ENCODE measurements around the gene IFNL2. TPM values are rescaled to one million over a fixed set of nuclear protein-coding genes. Genes with fewer than 3 reads are reported as not detected.
"Not testable (repeated sequence)": the region's sequence is repeated elsewhere in the genome, so short reads cannot be mapped to it uniquely, and the experiment has no call there.

The IFNL2 gene
- total RNA-seq = not detected

DNA sequence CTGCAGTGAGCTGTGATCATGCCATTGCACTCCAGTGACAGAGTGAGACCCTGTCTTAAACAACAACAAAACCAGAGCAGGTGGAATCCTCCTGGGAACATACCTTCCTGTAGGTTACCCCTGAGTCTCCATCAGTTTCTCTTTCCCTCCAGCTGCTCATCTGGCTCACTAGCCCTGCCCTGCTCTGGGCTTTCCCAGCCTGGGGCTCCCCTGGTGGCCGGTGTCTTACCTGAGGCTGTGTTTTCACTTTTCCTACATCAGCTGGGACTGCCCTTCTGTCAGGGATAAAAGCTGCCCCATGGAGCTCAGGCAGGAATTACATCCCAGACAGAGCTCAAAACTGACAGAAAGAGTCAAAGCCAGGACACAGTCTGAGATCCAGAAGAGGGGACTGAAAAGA is at the start of gene IFNL2:
TSS of gene IFNL2 (plus strand) at position 312 of the 400 bp plus-strand sequence. CDS start 173 bp downstream, outside the sequence.
- H3K36me3 Mint-ChIP-seq, H3K4me1 Mint-ChIP-seq, H3K27ac Mint-ChIP-seq, H3K9me3 Mint-ChIP-seq, H3K4me3 Mint-ChIP-seq, DNase-seq: not testable (repeated sequence)
- H3K27me3 Mint-ChIP-seq = peaks cover 30% of the 10 kb centered on the region

- H3K27ac Mint-ChIP-seq, H3K4me3 Mint-ChIP-seq, DNase-seq, H3K9me3 Mint-ChIP-seq, H3K36me3 Mint-ChIP-seq, H3K4me1 Mint-ChIP-seq: not testable (repeated sequence)
- H3K27me3 Mint-ChIP-seq = peaks cover 27% of the 10 kb centered on the region
Observed at GRCh38 chr19:39219108-39219507, 49.1 kb upstream of the IFNL2 start.

- no peaks in the 10 kb centered on the region for H3K9me3 Mint-ChIP-seq
- H3K27me3 Mint-ChIP-seq = peaks cover 26% of the 10 kb centered on the region
- no peak overlapping the region for H3K27ac Mint-ChIP-seq
- DNase-seq = no peak
- no peak overlapping the region for H3K4me3 Mint-ChIP-seq
- no peaks in the 10 kb centered on the region for H3K36me3 Mint-ChIP-seq
- no peaks in the 10 kb centered on the region for H3K4me1 Mint-ChIP-seq
Observed at GRCh38 chr19:39223703-39224279, 44.4 kb upstream of the IFNL2 start.

- Mint-ChIP-seq H3K4me3 (no peak overlapping the region), H3K27ac (no peak overlapping the region), H3K27me3 (peaks cover 23% of the 10 kb centered on the region), H3K9me3 (no peaks in the 10 kb centered on the region), H3K36me3 (no peaks in the 10 kb centered on the region), H3K4me1 (no peaks in the 10 kb centered on the region)
- DNase-seq = no peak
Observed at GRCh38 chr19:39224910-39225309, 43.3 kb upstream of the IFNL2 start.

GRCh38 chr19:39230096-39230764 is 38.0 kb upstream of the IFNL2 start:
- no peaks in the 10 kb centered on the region for H3K9me3 Mint-ChIP-seq
- peaks cover 2% of the 10 kb centered on the region for H3K27me3 Mint-ChIP-seq
- no peaks in the 10 kb centered on the region for H3K4me1 Mint-ChIP-seq
- no peak overlapping the region for H3K4me3 Mint-ChIP-seq
- H3K27ac Mint-ChIP-seq = no peak overlapping the region
- DNase-seq = no peak
- no peaks in the 10 kb centered on the region for H3K36me3 Mint-ChIP-seq

- Mint-ChIP-seq H3K27ac (no peak overlapping the region), H3K4me3 (no peak overlapping the region), H3K27me3 (no peaks in the 10 kb centered on the region), H3K9me3 (no peaks in the 10 kb centered on the region), H3K4me1 (peaks cover 16% of the 10 kb centered on the region), H3K36me3 (no peaks in the 10 kb centered on the region)
- no peak for DNase-seq
Observed at GRCh38 chr19:39232708-39233107, 35.5 kb upstream of the IFNL2 start.

DNA sequence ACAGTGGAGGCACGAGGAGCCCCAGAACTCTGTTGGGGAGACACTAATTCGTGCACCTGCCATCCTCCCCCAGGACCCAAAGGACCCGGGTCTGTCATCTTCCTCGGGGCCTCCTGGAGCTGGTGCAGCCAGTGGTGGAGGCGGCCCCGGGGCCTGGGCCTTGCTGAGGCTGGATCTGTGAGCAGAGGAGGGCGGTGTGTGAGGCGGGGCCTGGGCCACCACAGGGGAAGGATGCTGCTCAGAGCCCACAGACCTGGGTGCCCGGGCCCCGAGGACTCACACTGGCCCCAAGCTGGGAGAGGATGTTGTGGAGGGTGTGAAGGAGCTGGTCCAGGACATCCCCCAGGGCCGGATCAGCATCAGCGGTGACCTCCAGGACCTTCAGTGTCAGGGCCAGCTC is 31.7 kb upstream of the IFNL2 start:
- Mint-ChIP-seq H3K9me3 (no peaks in the 10 kb centered on the region), H3K27me3 (no peaks in the 10 kb centered on the region), H3K4me1 (peaks cover 29% of the 10 kb centered on the region), H3K36me3 (no peaks in the 10 kb centered on the region), H3K27ac (peak overlapping the region; percentile 76), H3K4me3 (peak overlapping the region; percentile 43)
- DNase-seq = peak; percentile 44

- Mint-ChIP-seq H3K9me3 (no peaks in the 10 kb centered on the region), H3K27me3 (no peaks in the 10 kb centered on the region), H3K4me3 (peak overlapping the region; percentile 75), H3K36me3 (no peaks in the 10 kb centered on the region), H3K4me1 (peaks cover 29% of the 10 kb centered on the region), H3K27ac (peak overlapping the region; percentile 85)
- peak; percentile 64 for DNase-seq
Observed at GRCh38 chr19:39237200-39238184, 30.7 kb upstream of the IFNL2 start.

DNA sequence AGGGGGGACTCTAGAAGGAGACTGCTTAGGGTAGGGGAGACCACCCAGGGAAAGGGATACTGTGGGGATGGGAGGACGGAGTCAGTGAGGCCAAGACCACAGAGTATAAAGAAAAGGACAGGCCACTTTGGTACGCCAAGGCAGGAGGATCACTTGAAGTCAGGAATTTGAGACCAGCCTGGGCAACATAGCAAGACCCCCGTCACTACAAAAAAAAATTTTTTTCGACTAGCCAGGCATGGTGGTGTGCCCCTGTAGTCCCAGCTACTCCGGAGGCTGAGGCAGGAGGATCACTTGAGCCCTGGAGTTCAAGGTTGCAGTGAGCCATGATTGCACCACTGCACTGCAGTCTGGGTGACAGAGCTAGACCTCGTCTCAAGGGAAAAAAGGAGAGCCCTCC is 30.0 kb upstream of the IFNL2 start:
- no peaks in the 10 kb centered on the region for H3K36me3 Mint-ChIP-seq

DNA sequence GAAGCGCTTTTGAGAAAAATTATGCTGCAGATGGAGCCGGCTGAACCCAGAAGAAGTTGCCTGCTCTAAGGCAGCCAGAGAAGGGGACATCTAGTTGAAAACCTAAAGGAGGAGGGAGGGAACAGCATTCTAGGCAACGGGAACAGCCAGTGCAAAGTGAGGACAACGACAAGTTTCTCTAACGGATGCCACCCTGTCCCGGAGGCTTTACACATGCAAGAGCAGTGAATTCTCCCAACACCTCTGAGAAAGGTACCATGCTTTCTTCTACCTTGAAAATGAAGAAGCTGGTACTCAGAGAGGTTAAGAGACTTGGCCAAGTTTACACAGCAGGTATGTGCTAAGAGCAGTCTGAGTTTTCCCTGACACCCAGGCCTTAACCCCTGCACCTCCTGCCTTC is 29.3 kb upstream of the IFNL2 start:
- no peak overlapping the region for H3K4me3 Mint-ChIP-seq
- DNase-seq = no peak

More for the DNA sequence above, 30.0 kb upstream of the IFNL2 start:
- Mint-ChIP-seq H3K27ac (peak overlapping the region; percentile 85), H3K4me3 (peak overlapping the region; percentile 75), H3K4me1 (peaks cover 29% of the 10 kb centered on the region), H3K27me3 (no peaks in the 10 kb centered on the region), H3K9me3 (no peaks in the 10 kb centered on the region)
- no peak for DNase-seq

DNA sequence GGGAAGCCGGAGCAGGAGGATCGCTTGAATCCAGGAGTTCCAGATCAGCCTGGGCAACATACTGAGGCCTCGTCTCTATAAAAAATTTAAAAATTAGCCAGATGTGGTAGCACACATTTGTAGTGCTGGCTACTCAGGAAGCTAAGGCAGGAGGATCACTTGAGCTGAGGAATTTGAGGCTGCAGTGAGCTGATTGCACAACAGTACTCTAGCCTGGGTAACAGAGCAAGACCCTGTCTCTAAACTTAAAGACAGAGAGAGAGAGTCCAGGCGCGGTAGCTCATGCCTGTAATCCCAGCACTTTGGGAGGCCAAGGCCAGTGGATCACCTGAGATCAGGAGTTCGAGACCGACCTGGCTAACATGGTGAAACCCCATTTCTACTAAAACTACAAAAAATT is 27.8 kb upstream of the IFNL2 start:
- H3K27me3 Mint-ChIP-seq = no peaks in the 10 kb centered on the region
- DNase-seq = no peak

More for the DNA sequence above, 29.3 kb upstream of the IFNL2 start:
- Mint-ChIP-seq H3K36me3 (no peaks in the 10 kb centered on the region), H3K27ac (no peak overlapping the region), H3K9me3 (no peaks in the 10 kb centered on the region), H3K4me1 (peaks cover 29% of the 10 kb centered on the region), H3K27me3 (no peaks in the 10 kb centered on the region)

DNA sequence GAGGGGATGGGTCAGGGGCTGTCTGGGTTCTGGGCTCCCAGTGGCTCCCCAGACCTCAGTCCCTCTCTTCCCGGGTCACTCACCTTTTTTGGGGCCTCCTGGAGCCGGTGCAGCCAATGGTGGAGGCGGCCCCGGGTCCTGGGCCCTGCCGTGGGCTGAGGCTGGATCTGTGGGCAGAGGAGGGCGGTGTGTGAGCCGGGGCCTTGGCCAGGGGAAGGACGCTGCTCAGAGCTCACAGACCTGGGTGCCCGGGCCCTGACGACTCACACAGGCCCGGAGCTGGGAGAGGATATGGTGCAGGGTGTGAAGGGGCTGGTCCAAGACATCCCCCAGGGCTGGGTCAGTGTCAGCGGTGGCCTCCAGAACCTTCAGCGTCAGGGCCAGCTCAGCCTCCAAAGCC is 24.5 kb upstream of the IFNL2 start:
- not testable (repeated sequence) for H3K9me3 Mint-ChIP-seq

More for the DNA sequence above, 27.8 kb upstream of the IFNL2 start:
- Mint-ChIP-seq H3K27ac (no peak overlapping the region), H3K4me1 (peaks cover 29% of the 10 kb centered on the region), H3K36me3 (no peaks in the 10 kb centered on the region), H3K4me3 (no peak overlapping the region), H3K9me3 (no peaks in the 10 kb centered on the region)

DNA sequence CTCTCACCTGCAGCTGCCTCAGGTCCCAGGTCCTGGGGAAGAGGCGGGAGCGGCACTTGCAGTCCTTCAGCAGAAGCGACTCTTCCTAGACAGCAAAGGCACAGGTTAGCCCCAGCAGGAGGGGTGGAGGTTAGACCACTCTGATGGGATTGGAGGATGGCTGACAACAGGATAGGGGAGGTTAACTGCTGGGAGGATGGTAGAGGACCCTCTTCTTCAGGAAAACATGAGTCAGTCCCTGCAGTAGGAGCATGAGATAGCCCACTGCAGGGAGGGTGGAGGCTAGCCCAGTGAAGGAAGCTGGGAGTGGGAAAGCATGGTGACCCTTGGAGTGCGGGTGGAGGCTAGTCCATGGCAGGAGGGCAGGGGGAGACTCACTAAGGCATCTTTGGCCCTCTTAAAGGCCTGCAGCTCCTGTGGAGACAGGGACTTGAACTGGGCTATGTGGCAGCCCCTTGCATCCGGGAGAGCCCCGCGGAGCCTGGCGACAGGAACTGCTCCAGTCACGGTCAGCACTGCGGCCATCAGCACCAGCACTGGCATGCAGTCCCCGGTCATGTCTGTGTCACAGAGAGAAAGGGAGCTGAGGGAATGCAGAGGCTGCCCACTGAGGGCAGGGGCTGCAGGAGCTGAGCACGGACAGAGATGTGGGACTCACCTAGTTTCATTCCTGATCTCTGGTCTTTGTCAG is 23.6 kb upstream of the IFNL2 start, which contains the start of gene IFNL3:
TSS of gene IFNL3 (minus strand) at position 597 of the 691 bp plus-strand sequence. CDS start at position 558, 39 bp downstream.
- not testable (repeated sequence) for DNase-seq, H3K4me1 Mint-ChIP-seq, H3K27ac Mint-ChIP-seq, H3K9me3 Mint-ChIP-seq, H3K4me3 Mint-ChIP-seq, H3K36me3 Mint-ChIP-seq
- peaks cover 11% of the 10 kb centered on the region for H3K27me3 Mint-ChIP-seq

More for the DNA sequence above, 24.5 kb upstream of the IFNL2 start:
- DNase-seq, H3K4me3 Mint-ChIP-seq, H3K36me3 Mint-ChIP-seq, H3K27ac Mint-ChIP-seq, H3K27me3 Mint-ChIP-seq, H3K4me1 Mint-ChIP-seq: not testable (repeated sequence)

DNA sequence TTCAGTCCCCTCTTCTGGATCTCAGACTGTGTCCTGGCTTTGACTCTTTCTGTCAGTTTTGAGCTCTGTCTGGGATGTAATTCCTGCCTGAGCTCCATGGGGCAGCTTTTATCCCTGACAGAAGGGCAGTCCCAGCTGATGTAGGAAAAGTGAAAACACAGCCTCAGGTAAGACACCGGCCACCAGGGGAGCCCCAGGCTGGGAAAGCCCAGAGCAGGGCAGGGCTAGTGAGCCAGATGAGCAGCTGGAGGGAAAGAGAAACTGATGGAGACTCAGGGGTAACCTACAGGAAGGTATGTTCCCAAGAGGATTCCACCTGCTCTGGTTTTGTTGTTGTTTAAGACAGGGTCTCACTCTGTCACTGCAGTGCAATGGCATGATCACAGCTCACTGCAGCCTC is 23.0 kb upstream of the IFNL2 start:
- not testable (repeated sequence) for H3K27ac Mint-ChIP-seq, H3K36me3 Mint-ChIP-seq, H3K9me3 Mint-ChIP-seq

More for the DNA sequence above, 23.0 kb upstream of the IFNL2 start:
- not testable (repeated sequence) for H3K4me1 Mint-ChIP-seq, DNase-seq, H3K4me3 Mint-ChIP-seq
- H3K27me3 Mint-ChIP-seq = peaks cover 11% of the 10 kb centered on the region

All from activated naive CD8-positive, alpha-beta T cell treated with anti-CD3 and anti-CD28 coated beads for 36 hours (primary cell).